PFSK-1 (cell line): ENCODE results near the gene TMEM47.

Source experiments
- POLR2AphosphoS5 ChIP-seq: IDR thresholded peaks from 2 replicates; pipeline ENCODE4 v1.6.1; 2012; ENCODE audit warnings: low read depth, mild to moderate bottlenecking, control low read depth, low read length, moderate library complexity
- REST ChIP-seq, 2 experiments: IDR thresholded peaks; 2 replicates each; pipeline versions ENCODE4 v1.6.1 to v1.8.0; 2011 to 2012; ENCODE audit warnings: low read depth in 2 of 2, low read length in 2 of 2, control low read depth in 1 of 2, inconsistent platforms in 1 of 2, mild to moderate bottlenecking in 1 of 2, moderate library complexity in 1 of 2; ENCODE audit not compliant: insufficient read depth in 1 of 2
- SIN3A ChIP-seq: IDR thresholded peaks from 2 replicates; pipeline ENCODE4 v1.6.1; 2012; ENCODE audit warnings: mild to moderate bottlenecking, low read length, moderate library complexity, borderline replicate concordance; ENCODE audit not compliant: insufficient read depth
- TAF1 ChIP-seq: IDR thresholded peaks from 2 replicates; pipeline ENCODE4 v1.6.1; 2012; ENCODE audit warnings: low read length, control low read depth, borderline replicate concordance; ENCODE audit not compliant: insufficient read depth

GRCh38 chrX:34629572-34629971 is 27.5 kb downstream of the TMEM47 start:
- no peak for TF ChIP-seq TAF1
- no peak for TF ChIP-seq POLR2AphosphoS5
- no peak for TF ChIP-seq REST (IDR thresholded peaks at IDR 0.05; ENCODE audit: insufficient read depth in 1 of 2, low read depth in 2 of 2, low read length in 2 of 2)
- no peak for TF ChIP-seq SIN3A
